Hepatic stellate cell (primary cell): ENCODE results near the gene C5AR1.
"Not testable (repeated sequence)": the region's sequence is repeated elsewhere in the genome, so short reads cannot be mapped to it uniquely, and the experiment has no call there.

ENCODE experiments used
- DNase-seq: peaks from one replicate; pipeline ENCODE4 v3.0.0; 2011; ENCODE audit warnings: low spot score

The C5AR1 gene

DNA sequence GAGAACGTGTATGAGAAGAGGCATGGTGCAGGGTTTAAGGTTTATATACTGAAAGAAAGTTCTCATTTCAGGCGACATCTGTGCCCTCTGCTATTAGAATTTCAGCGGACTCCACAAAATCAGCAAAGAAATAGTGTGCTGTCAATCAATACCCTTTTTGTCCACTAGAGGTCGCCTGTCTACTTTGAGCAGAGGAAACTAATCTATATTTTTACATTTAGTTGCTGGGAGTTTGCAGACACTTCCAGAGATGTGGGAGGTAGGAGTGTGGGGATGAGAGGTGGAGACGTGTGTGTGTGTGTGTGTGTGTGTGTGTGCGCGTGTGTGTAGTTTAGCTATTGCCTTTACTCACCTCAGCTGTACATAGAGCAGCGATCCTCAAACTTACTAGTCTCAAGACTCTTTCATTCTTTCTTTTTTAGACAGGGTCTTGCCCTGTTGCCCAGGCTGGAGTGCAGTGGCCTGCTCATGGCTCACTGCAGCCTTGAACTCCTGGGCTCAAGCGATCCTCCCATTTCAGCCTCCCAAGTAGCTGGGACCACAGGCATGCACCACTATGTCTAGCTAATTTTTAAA, 25.2 kb upstream of the C5AR1 start:
- DNase-seq = no peak

DNA sequence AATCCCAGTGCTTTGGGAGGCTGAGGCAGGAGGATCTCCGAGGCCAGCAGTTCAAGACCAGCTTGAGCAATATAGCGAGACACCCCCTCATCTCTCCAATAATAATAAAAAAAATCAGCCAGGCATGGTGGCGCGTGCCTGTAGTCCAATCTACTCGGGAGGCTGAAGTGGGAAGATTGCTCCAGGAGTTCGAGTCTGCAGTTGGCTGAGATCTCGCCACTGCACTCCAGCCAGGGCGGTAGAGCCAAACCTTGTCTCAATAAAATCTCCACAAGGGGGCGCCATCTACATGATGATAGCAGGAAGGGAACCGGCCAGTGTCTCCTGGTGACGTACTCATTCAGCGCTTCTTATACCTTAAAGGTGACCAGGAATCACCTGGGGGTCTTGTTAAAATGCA, 13.6 kb upstream of the C5AR1 start:
- DNase-seq = peak; percentile 66

DNA sequence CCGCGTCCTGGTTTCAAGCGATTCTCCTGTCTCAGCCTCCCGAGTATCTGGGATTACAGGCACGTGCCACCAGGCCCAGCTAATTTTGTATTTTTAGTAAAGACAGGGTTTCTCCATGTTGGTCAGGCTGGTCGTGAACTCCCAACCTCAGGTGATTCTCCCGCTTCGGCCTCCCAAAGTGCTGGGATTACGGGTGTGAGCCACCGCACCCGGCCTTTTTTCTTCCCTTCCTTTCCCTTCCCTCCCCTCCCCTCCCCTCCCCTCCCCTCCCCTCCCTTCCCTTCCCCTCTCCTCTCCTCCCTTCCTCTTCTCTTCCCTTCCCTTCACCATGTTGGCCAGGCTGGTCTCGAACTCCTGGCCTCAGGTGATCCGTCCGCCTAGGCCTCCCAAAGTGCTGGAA, 8.8 kb upstream of the C5AR1 start:
- DNase-seq = not testable (repeated sequence)

DNA sequence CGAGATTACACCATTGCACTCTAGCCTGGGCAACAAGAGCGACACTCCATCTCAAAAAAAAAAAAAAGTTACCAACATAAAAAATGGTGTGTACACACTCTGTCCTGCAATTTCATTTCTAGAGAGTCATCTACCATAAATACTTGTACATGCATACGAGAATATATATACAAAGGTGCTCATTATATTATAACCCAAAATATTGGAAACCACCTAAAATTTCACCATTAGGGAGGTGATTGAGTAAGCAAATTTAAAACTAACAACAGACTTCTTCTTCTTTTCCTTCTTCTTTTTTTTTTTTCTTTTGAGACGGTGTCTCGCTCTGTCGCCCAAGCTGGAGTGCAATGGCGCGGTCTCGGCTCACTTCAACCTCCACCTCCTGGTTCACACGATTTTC, 7.4 kb upstream of the C5AR1 start:
- DNase-seq = no peak

DNA sequence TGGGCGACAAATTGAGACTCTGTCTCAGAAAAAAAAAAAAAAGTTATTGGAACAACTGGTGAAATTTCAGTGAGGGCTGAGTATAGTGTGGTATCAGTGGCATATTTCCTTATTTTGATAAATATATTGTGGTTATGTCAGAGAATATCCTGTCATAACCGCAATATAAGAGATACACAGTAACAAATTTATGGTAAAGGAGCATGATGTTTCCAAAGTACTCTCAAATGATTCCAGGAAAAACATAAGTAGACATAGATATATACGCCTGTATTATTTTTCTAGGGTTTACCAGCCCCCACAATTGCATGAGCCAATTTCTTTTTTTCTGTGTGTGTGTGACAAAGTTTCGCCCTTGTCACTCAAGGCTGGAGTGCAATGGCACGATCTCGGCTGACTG, 5.7 kb upstream of the C5AR1 start:
- DNase-seq = no peak

DNA sequence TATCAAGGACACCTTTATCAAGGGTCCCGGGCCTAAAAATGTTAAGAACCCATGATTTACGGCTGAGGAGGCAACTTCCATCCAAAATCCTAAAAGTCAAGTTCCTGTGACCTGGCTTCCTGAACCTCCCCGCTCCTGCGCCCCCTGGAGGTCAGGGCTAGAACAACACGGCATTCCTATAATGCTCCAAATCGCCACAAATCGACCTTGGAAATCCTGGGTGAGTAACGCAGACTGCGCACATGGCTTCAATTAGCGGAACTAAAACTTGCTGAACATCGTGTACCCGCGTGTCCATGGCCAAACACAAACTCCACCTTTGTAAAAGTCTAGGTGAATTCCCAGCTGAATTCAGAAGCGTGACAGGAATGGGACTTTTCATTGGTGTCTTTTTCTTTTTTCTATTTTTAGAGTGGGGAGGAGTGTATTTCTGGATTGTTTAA, 4.3 kb upstream of the C5AR1 start:
- peak; percentile 86 for DNase-seq

DNA sequence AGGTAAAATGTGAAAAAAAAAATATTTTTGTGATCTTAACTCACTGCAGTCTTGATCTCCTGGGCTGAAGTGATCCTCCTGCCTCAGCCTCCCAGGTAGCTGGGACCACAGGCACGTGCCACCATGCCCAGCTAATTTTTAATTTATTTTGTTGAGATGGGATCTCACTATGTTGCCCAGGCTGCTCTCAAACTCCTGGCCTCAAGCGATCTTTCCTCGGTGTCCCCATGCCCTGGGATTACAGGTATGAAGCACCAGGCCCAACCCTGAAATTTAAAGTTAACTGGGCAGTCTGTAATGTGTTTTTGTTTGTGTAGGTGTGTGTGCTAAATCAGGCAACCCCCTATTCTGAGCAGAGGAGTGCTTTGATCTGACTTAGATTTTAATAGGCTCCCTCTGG, 3.4 kb upstream of the C5AR1 start:
- no peak for DNase-seq

DNA sequence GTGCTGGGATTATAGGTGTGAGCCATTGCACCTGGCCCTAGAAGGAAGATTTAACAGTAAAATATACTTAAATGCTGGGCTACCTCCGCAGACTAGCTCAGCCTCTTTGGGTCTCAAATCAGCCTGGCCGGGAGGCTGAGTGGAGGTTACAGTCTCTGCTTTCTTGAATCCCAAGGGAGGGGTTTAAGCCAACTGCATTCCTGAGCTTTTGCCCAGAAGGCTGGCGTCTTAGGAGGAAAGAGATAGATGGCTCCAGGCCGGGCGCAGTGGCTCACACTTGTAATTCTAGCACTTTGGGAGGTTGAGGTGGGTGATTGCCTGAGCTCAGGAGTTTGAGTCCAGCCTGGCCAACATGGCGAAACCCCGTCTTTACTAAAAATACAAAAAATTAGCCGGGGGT, 623 bp upstream of the C5AR1 start:
- peak; percentile 32 for DNase-seq

DNA sequence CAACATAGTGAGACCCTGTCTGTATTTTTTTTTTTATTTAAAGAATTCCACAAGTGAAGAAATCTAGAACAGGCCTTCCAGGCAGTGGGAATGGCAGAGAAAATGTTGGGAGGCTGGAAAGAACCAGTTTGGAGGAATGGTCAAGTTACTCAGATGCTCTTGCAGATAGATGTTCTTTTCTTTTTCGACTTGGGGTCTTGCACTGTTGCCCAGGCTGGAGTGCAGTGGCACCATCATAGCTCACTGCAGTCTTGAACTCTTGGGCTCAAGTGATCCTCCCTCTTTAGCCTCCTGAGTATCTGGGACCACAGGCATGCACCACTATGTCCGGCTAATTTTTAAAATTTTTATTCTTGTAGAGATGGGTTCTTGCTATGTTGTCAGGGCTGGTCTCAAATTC, 662 bp downstream of the C5AR1 start:
- DNase-seq = no peak

DNA sequence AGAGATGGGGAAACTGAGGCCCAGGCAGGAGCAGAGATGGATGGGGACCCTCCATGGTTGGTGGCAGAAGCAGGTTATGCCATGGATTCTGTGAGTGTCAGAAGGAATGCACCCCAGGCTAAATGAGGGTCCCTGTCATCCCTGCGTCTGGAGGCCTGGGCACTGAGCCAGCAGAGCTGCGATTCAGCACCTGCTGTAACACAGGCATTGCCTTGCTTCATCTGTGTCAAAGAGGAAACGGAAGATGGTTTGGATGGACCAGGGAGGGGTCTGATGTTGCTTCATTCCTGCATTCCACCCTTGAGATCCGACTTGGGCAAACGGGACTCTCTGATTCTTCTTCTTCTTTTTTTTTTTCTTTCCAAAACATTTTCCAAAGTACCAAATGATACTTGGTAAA, 1.2 kb downstream of the C5AR1 start:
- DNase-seq = no peak

DNA sequence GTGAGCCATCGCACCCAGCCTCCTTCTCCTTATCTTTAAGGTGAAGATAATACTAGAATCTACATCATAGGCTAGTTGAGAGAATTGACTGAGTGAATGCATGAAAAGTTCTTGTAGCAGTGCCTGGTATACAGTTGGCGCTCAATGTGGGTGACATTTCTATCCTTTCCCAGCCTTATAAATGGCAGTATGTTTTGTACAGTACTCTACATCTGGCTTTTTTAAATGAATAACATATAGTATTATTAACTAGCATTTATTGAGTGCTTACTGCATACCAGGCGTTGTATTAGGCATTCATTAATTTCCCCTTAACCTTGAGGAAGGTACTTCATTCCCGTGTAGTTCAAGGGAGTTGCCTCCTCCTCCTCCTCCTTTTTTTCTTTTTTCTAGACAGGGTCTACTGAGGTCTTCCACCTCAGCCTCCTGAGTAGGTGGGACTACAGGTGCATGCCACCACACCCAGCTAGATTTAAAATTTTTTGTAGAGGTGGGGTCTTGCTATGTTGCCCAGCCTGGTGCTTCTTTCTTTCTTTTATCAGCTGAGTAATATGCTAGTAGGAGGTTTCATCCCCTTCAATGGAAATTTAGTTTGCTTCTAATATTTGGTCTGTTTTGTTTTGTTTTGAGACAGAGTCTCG, 2.8 kb downstream of the C5AR1 start:
- DNase-seq = no peak

DNA sequence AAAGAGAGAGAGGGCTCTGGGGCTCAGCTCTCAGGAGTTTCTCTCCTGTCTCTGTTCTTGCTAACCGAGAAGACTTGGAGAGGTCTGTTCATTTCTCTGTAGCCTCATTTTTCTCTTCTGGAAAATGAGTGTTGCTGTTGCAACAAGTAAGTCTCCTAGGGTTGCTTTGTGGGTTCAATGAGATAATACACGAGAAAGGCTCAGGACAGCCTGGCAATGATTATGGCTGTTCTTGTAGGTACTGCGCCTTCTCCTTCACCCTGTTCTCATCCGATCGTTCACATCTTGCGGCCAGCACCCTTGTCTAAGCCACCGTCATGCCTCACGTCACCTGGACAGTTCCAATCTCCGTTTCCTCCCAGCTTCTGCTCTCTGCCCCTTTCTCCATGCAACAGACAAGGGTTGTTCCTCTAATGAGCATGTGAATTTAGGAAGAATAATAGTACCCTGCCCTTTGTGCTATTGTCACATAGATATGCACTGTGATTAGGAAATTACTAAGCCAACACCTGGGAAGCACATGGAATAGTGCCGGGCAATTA, 4.2 kb downstream of the C5AR1 start:
- DNase-seq = no peak

DNA sequence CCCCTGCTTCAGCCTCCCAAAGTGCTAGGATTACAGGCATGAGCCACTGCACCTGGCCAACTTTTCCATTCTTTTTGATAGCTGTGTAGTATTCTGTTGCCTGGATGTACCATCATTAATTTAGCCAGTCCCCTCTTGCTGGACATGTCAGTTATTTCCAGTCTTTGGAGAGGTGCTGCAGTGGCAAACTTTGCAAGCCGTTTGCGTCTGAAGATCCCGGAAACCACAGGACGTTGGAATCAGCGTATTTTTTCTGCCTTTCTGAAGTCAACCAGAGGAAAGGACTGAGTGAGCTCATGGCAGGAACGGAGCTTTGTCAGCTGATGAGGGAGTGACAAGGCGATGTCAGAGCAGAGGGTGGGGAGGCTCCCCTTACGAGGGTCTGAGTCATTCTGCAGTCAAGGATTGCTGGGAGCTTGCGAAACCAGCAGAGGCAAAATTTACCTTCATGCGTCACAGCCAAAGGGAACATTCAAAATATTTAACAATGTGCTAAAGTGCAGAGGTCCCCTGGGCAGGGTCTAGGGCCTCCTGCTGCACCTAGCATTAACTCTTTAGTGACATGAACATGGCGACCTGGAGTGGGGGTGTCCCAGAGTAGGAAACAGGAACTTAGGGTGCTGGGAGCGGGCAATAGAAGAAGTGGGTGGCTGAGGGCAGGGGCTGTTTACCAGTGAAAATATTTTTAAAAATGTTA, 5.6 kb downstream of the C5AR1 start:
- DNase-seq = peak; percentile 93

DNA sequence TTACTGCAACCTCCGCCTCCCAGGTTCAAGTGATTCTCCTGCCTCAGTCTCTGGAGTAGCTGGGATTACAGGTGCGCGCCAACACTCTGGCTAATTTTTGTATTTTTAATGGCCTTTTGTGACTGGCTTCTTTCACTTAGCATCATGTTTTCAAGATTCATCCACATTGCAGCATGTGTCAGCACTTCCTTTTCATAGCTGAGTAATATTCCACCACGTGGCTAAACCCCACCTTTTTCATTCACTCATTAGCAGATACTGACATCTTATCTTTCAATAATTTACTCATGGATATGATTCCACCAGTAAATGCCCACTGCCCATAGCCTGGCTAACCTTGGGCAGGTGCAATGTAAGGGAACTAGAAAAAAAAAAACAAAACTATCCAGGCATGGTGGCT, 6.9 kb downstream of the C5AR1 start:
- no peak for DNase-seq

DNA sequence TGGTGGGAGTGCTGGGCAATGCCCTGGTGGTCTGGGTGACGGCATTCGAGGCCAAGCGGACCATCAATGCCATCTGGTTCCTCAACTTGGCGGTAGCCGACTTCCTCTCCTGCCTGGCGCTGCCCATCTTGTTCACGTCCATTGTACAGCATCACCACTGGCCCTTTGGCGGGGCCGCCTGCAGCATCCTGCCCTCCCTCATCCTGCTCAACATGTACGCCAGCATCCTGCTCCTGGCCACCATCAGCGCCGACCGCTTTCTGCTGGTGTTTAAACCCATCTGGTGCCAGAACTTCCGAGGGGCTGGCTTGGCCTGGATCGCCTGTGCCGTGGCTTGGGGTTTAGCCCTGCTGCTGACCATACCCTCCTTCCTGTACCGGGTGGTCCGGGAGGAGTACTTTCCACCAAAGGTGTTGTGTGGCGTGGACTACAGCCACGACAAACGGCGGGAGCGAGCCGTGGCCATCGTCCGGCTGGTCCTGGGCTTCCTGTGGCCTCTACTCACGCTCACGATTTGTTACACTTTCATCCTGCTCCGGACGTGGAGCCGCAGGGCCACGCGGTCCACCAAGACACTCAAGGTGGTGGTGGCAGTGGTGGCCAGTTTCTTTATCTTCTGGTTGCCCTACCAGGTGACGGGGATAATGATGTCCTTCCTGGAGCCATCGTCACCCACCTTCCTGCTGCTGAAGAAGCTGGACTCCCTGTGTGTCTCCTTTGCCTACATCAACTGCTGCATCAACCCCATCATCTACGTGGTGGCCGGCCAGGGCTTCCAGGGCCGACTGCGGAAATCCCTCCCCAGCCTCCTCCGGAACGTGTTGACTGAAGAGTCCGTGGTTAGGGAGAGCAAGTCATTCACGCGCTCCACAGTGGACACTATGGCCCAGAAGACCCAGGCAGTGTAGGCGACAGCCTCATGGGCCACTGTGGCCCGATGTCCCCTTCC, 10.5 kb downstream of the C5AR1 start:
- DNase-seq = no peak

DNA sequence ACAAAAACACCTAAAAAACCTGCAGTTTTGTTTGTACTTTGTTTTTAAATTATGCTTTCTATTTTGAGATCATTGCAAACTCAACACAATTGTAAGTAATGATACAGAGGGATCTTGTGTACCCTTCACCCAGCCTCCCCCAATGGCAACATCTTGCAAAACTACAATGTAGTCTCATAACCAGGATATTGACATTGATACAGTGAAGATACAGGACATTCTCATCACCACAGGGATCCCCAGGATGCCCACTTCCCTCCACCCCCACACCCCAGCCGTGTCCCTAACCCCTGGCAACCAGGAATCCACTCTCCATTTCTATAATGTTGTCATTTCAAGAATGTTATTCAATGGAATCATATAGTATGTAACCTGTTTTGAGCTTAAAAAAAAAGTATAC, 12.0 kb downstream of the C5AR1 start:
- DNase-seq = no peak

DNA sequence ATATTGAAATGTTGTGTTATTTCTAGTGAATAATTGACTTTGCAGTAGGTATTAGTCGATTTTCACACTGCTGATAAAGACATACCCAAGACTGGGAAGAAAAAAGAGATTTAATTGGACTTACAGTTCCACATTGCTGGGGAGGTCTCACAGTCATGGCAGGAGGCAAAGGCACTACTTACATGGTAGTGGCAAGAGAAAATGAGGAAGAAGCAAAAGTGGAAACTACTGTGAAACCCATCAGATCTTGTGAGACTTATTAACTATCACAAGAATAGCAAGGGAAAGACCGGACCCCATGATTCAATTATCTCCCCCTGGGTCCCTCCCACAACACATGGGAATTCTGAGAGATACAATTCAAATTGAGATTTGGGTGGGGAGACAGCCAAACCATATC, 12.4 kb downstream of the C5AR1 start:
- no peak for DNase-seq

DNA sequence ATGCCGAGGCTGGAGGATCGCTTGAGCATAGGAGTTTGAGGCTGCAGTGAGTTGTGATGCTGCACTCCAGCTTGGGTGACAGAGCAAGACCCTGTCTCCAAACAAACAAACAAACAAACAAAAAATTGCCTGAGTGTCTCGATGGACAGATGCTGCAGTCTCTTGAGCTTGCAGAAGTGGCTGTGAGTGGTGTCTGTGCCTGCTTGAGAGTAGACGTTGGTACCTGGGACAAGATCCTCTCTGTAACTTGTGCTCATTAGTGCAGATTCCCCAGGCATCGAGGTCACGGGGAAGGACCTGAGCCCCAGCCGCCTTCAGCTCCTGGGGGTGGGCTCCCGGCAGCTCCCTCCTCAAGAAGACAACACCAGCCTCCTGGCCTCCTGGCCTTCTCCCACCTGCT, 13.7 kb downstream of the C5AR1 start:
- no peak for DNase-seq

DNA sequence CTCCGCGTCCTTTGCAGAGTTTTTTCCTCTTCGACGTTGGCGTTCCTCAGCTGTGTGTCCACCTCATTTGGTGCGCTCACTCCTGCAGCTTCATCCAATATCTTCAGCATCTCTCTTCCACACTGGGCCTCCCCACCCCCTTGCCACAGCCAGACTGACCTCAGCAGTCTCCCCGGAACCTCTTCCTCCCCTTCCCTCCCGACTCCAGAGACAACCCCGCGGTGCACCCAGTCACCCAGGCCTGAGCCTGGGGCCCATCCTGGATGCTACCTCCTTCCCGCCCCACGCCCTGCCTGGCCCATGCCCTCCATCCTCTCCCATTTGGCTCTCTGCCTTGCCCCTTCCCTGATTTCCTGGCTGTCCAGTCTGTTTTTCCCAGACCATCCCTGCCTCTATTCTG, 14.2 kb downstream of the C5AR1 start:
- no peak for DNase-seq

DNA sequence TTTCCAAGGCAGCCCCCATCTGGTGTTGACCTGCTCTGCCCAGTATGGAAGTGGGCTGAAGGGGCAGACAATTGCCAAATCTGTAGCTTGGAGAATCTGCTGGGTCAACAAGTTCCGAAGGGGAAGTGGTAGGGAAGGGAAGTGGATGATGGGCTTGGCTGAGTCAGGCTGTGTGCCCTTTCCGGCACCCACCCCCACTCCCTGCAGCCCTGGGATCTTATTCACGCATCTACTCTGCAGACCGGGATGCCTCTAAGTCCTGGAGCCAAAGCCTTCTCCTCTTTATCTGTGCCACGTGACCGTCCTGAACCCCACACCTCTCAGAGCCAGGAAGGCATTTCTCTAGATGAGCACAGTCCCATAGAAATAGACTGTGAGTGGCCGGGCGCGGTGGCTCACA, 14.8 kb downstream of the C5AR1 start:
- DNase-seq = no peak

DNA sequence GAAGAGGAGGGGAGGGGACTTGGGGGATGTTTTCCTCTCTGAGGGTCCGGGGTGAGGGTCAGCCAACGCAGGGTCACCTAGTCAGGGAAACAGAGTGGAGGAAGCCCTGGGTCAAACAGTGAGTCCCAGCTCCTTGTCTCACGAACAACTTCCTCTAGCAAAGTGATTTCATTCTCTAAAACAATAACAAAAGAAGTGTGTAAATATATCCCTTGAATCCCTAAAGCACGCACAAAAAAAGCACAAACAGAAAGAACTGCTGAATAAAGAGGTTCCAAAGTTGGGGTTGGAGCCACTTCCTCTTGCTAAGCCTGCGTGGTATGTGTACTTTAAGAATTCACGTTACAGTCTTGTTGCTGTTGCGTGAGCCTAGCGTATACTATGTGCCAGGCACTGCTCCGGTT, 20.8 kb downstream of the C5AR1 start:
- DNase-seq = peak; percentile 63

DNA sequence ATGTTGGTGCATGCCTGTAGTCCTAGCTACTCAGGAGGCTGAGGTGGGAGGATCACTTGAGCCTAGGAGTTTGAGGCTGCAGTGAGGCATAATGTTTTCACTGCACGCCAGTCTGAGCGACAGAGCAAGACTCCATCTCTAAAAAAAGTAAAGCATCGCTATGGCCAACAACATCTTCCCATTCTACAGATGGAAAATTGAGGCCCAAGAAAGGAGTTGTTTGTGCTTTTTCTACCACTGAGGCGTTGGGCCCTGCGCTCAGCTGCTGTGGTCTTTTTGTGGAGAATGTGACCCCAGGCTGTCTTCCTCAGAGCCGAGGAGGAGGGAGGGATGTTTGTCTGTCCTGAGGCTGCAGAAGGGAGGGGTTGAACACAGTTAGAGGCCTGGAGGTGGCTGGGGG, 21.8 kb downstream of the C5AR1 start:
- no peak for DNase-seq
